HEK293 (cell line): Measurements from ENCODE around the gene SLIT2.

Experiments
- CTCF ChIP-seq: fragments of 450-650 bp; formaldehyde crosslinking; IDR thresholded peaks from 2 replicates; pipeline ENCODE4 v1.5.1; 2016; ENCODE audit warnings: missing biosample characterization, missing genetic modification characterization
- PRDM4 ChIP-seq: fragments of 450-650 bp; formaldehyde crosslinking; IDR thresholded peaks from 2 replicates; pipeline ENCODE4 v1.5.1; 2017; ENCODE audit warnings: missing biosample characterization, missing genetic modification characterization

GRCh38 chr4:20301161-20301560 lies 49.5 kb downstream of the SLIT2 start:
- TF ChIP-seq CTCF (tag by site-specific recombination) (no peak), PRDM4 (tag by site-specific recombination) (no peak)
